ENCODE results near the gene AADACL4.

Gene AADACL4

DNA sequence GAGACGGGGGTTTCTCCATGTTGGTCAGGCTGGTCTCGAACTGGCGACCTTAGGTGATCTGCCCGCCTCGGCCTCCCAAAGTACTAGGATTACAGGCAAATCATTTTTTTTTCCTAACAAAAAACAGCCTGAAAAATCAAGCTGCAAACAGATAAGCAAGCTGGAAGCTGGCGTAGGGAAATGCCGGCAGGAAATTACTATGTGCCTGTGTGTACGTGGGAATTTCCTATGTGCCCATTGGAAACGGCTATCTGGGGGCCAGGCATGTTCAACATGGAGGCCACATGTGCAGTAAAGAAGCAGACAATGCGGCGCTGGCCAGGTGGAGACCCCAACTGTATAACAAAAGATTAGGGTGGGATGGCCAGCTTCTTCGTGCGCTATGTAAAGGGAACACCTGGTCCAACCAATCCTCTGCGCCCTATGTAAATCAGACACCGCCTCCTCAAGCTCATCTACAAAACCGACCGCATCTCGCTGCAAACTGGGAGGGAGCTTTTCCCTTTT is 9.1 kb upstream of the AADACL4 start:
- H3K27ac ChIP-seq (ENCODE audit: low read depth, low read length) = no peak overlapping the region
- H3K79me2 ChIP-seq (ENCODE audit: control insufficient read depth, low read length) = no peaks in the 10 kb centered on the region
- H3K4me1 ChIP-seq (ENCODE audit: control insufficient read depth, low read length) = no peaks in the 10 kb centered on the region
- no peak for TF ChIP-seq CTCF (IDR thresholded peaks at IDR 0.05; ENCODE audit: low read depth, low read length, poor library complexity, severe bottlenecking)
- TF ChIP-seq EZH2phosphoT487 (IDR thresholded peaks at IDR 0.05; ENCODE audit: borderline replicate concordance, low read length) = no peak
- H3K27me3 ChIP-seq (ENCODE audit: control insufficient read depth, low read length) = no peaks in the 10 kb centered on the region
- H3K4me2 ChIP-seq (ENCODE audit: low read length) = no peak overlapping the region
- peaks cover 7% of the 10 kb centered on the region for H3K9me3 ChIP-seq (ENCODE audit: control insufficient read depth, insufficient read depth, low read length)
- H3F3A ChIP-seq (ENCODE audit: control insufficient read depth, insufficient read depth) = no peaks in the 10 kb centered on the region
- H3K9me2 ChIP-seq (replicated peaks; ENCODE audit: control insufficient read depth, low read length) = no peaks in the 10 kb centered on the region
- no peaks in the 10 kb centered on the region for H4K20me1 ChIP-seq (ENCODE audit: control insufficient read depth, insufficient read depth, low read depth, low read length)
- no peak overlapping the region for H3K4me3 ChIP-seq (ENCODE audit: low read length)
- no peaks in the 10 kb centered on the region for H3K36me3 ChIP-seq (ENCODE audit: control insufficient read depth, low read length)

DNA sequence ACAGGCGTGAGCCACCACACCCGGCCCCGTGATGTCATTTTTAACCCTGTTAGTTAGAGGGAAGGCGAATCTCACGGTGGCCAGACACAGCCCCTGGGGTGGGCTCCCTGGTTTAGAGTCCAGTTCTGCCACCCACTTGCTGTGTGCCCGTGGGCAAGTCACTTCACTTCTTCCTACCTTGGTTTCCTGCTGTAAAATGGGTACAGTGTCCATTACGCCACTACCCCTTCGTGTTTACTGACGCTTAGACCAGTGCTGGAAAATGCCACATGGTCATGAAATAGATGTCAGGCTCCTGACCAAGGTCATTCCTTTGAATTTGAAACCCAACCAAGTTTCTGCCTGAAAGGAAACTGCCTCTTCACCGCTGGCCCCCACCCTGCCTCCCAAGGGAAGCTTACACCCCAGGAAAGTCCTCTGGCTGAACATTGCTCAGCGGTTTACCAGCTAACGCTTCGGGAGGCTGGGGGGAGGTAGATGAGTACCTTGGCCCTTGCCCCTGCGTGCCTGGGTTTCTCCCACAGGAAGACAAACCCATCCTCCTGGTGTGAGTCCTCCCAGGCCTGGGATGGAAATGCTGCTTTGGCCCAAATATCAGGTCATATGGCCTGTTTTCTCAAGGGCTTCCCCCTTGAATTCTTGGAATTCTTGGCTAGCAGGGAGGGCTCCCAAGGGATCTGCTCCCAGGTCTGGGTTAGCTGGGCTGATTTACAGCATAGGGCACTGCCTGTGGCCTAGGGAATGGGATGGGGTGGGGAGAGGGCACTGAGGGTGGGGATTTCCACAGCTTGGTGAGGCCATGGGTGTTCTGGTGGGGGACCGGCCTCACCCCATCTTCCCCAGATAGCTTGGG is 7.6 kb upstream of the AADACL4 start:
- Histone ChIP-seq H3K79me2 (ENCODE audit: control insufficient read depth, low read length) (no peaks in the 10 kb centered on the region), H3F3A (ENCODE audit: control insufficient read depth, insufficient read depth) (no peaks in the 10 kb centered on the region), H3K27me3 (ENCODE audit: control insufficient read depth, low read length) (no peaks in the 10 kb centered on the region), H3K27ac (ENCODE audit: low read depth, low read length) (no peak overlapping the region), H3K4me3 (ENCODE audit: low read length) (no peak overlapping the region), H4K20me1 (ENCODE audit: control insufficient read depth, insufficient read depth, low read depth, low read length) (no peaks in the 10 kb centered on the region), H3K4me2 (ENCODE audit: low read length) (no peak overlapping the region), H3K36me3 (ENCODE audit: control insufficient read depth, low read length) (no peaks in the 10 kb centered on the region), H3K4me1 (ENCODE audit: control insufficient read depth, low read length) (no peaks in the 10 kb centered on the region), H3K9me3 (ENCODE audit: control insufficient read depth, insufficient read depth, low read length) (peaks cover 19% of the 10 kb centered on the region), H3K9me2 (replicated peaks; ENCODE audit: control insufficient read depth, low read length) (no peaks in the 10 kb centered on the region)
- no peak for TF ChIP-seq CTCF (IDR thresholded peaks at IDR 0.05; ENCODE audit: low read depth, low read length, poor library complexity, severe bottlenecking)
- TF ChIP-seq EZH2phosphoT487 (IDR thresholded peaks at IDR 0.05; ENCODE audit: borderline replicate concordance, low read length) = no peak

DNA sequence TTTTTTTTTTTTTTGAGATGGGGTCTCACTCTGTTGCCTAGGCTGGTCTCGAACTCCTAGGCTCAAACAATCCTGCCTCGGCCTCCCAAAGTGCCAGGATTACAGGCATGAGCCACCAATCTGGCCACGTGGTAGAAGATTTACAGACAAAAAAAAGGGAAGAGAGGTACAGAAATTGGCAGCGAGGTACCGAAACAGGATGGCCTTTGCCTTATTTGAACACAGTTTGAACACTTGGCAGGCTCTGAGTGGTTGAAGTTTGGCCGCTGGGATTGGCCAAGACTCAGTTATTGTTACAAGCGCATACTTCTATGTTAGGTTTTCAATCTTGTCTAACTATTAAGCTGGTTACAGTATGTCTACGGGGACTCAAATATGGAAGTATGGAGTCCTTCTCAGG is 6.2 kb upstream of the AADACL4 start:
- TF ChIP-seq CTCF (IDR thresholded peaks at IDR 0.05; ENCODE audit: low read depth, low read length, poor library complexity, severe bottlenecking) (no peak), EZH2phosphoT487 (IDR thresholded peaks at IDR 0.05; ENCODE audit: borderline replicate concordance, low read length) (no peak)
- Histone ChIP-seq H3K9me2 (replicated peaks; ENCODE audit: control insufficient read depth, low read length) (no peaks in the 10 kb centered on the region), H3K36me3 (ENCODE audit: control insufficient read depth, low read length) (no peaks in the 10 kb centered on the region), H3K4me1 (ENCODE audit: control insufficient read depth, low read length) (no peaks in the 10 kb centered on the region), H3K79me2 (ENCODE audit: control insufficient read depth, low read length) (no peaks in the 10 kb centered on the region), H4K20me1 (ENCODE audit: control insufficient read depth, insufficient read depth, low read depth, low read length) (no peaks in the 10 kb centered on the region), H3K27me3 (ENCODE audit: control insufficient read depth, low read length) (no peaks in the 10 kb centered on the region), H3K9me3 (ENCODE audit: control insufficient read depth, insufficient read depth, low read length) (peaks cover 19% of the 10 kb centered on the region), H3K4me2 (ENCODE audit: low read length) (no peak overlapping the region), H3F3A (ENCODE audit: control insufficient read depth, insufficient read depth) (no peaks in the 10 kb centered on the region), H3K27ac (ENCODE audit: low read depth, low read length) (no peak overlapping the region), H3K4me3 (ENCODE audit: low read length) (no peak overlapping the region)
